Dermis microvascular lymphatic vessel endothelial cell (primary cell): ENCODE measurements around the gene TRERF1. TPM values are rescaled to one million over a fixed set of nuclear protein-coding genes. Genes with fewer than 3 reads are reported as not detected.

ENCODE experiments used
- DNase-seq, 2 donors: peaks; one replicate each; pipeline versions ENCODE4 v3.0.0 to v3.0.0-alpha.2; 2010; ENCODE audit warnings: low read depth in 2 of 2
- total RNA-seq: library from RNA; depleted of rRNA; stranded (reverse); fragments of >200 nt; gene quantifications from 2 replicates; pipeline ENCODE4 v1.2.1, GENCODE V29; 2014

Gene TRERF1
- total RNA-seq, 1 donor from 2014 or later = not detected

- DNase-seq = no peak
Observed at GRCh38 chr6:42254505-42254904, 197.2 kb downstream of the TRERF1 start.

- DNase-seq = peak; percentile 63 to 74
Observed at GRCh38 chr6:42251911-42252637, 199.7 kb downstream of the TRERF1 start.

GRCh38 chr6:42251500-42251899, 200.2 kb downstream of the TRERF1 start:
- no peak for DNase-seq

- DNase-seq = no peak
Observed at GRCh38 chr6:42250274-42250931, 201.3 kb downstream of the TRERF1 start.

GRCh38 chr6:42249279-42249678, 202.4 kb downstream of the TRERF1 start:
- DNase-seq = no peak

- DNase-seq = peak in 1 of 2 donors; percentile 77
Observed at GRCh38 chr6:42243046-42243445, 208.7 kb downstream of the TRERF1 start.

- no peak for DNase-seq
Observed at GRCh38 chr6:42241915-42242314, 209.8 kb downstream of the TRERF1 start.

GRCh38 chr6:42239736-42240375, 211.9 kb downstream of the TRERF1 start:
- no peak for DNase-seq

GRCh38 chr6:42239333-42239732, 212.4 kb downstream of the TRERF1 start:
- DNase-seq = no peak

GRCh38 chr6:42237857-42238256, 213.9 kb downstream of the TRERF1 start:
- no peak for DNase-seq

GRCh38 chr6:42236682-42237473, 214.8 kb downstream of the TRERF1 start:
- DNase-seq = no peak

GRCh38 chr6:42236030-42236429, 215.7 kb downstream of the TRERF1 start:
- no peak for DNase-seq

- DNase-seq = no peak
Observed at GRCh38 chr6:42232035-42232434, 219.7 kb downstream of the TRERF1 start.

- DNase-seq = peak; percentile 21 to 44
Observed at GRCh38 chr6:42230345-42231321, 221.1 kb downstream of the TRERF1 start.

GRCh38 chr6:42229506-42230119, 222.1 kb downstream of the TRERF1 start:
- no peak for DNase-seq

- no peak for DNase-seq
Observed at GRCh38 chr6:42228305-42228704, 223.4 kb downstream of the TRERF1 start.

GRCh38 chr6:42227173-42227850, 224.4 kb downstream of the TRERF1 start:
- no peak for DNase-seq

- peak in 1 of 2 donors; percentile 13 for DNase-seq
Observed at GRCh38 chr6:42226645-42227143, 225.0 kb downstream of the TRERF1 start.

GRCh38 chr6:42226161-42226611, 225.5 kb downstream of the TRERF1 start:
- peak; percentile 56 to 61 for DNase-seq
